Natural killer cell (primary cell): ENCODE data around the gene EPHA6. TPM values are rescaled to one million over a fixed set of nuclear protein-coding genes. Genes with fewer than 3 reads are reported as not detected.

ENCODE experiments used
- ATAC-seq, 3 donors: fragments of 150-1000 bp in 2 of 3; fragments of 200-7000 bp in 1 of 3; cut with Tn5 transposase; 1 replicate in 1 of 3; 2 replicates in 2 of 3; pipeline ENCODE4 v1.10.0; 2021; ENCODE audit warnings: mild to moderate bottlenecking in 2 of 3, moderate library complexity in 2 of 3
- DNase-seq, 2 donors: peaks; one replicate each; pipeline versions ENCODE4 v3.0.0 to v3.0.0-alpha.2; 2013 to 2021; ENCODE audit warnings: mixed read lengths in 1 of 2
- H3K27ac ChIP-seq: one replicate; pipeline ENCODE4 v1.5.1; 2013; ENCODE audit warnings: mild to moderate bottlenecking, low read length
- H3K27me3 ChIP-seq: one replicate; pipeline ENCODE4 v1.6.1; 2013; ENCODE audit warnings: low read length; ENCODE audit not compliant: control insufficient read depth, insufficient read depth
- H3K36me3 ChIP-seq: one replicate; pipeline ENCODE4 v1.6.1; 2013; ENCODE audit warnings: low read length; ENCODE audit not compliant: control insufficient read depth, insufficient read depth
- H3K4me1 ChIP-seq: one replicate; pipeline ENCODE4 v1.6.1; 2013; ENCODE audit warnings: low read length; ENCODE audit not compliant: control insufficient read depth, insufficient read depth
- H3K4me3 ChIP-seq: one replicate; pipeline ENCODE4 v1.5.1; 2013; ENCODE audit warnings: low read length
- H3K9me3 ChIP-seq: one replicate; pipeline ENCODE4 v1.6.1; 2013; ENCODE audit warnings: low read length; ENCODE audit not compliant: control insufficient read depth, insufficient read depth
- H3K27ac Mint-ChIP-seq, 2 donors: one replicate each; pipeline ENCODE4 v1.8.0; 2022; ENCODE audit warnings: mild to moderate bottlenecking in 2 of 2, mixed read lengths in 2 of 2, moderate library complexity in 1 of 2
- H3K27me3 Mint-ChIP-seq, 2 donors: one replicate each; pipeline ENCODE4 v1.8.0; 2022; ENCODE audit warnings: low read depth in 2 of 2, mixed read lengths in 2 of 2
- H3K36me3 Mint-ChIP-seq: one replicate; pipeline ENCODE4 v1.8.0; 2022; ENCODE audit warnings: mixed read lengths
- H3K4me1 Mint-ChIP-seq, 2 donors: one replicate each; pipeline ENCODE4 v1.8.0; 2022; ENCODE audit warnings: mixed read lengths in 2 of 2
- H3K4me3 Mint-ChIP-seq: one replicate; pipeline ENCODE4 v1.8.0; 2022; ENCODE audit warnings: mild to moderate bottlenecking, moderate library complexity, mixed read lengths
- H3K9me3 Mint-ChIP-seq, 2 donors: one replicate each; pipeline ENCODE4 v1.8.0; 2022; ENCODE audit warnings: mixed read lengths in 2 of 2
- WGBS: methylation state at CpG from one replicate; pipeline ENCODE4 v1.1.7; 2013; ENCODE audit warnings: missing lambda C conversion rate; ENCODE audit not compliant: insufficient coverage; 5-methylcytosine and 5-hydroxymethylcytosine counted together
- intact Hi-C: fragments of 100-400 bp; cut with micrococcal nuclease; formaldehyde crosslinking; loops from one replicate; pipeline ENCODE4 v1.14.2; 2022
- total RNA-seq, 4 donors: library from RNA; stranded (reverse); fragments of 120-200 nt in 1 of 4; gene quantifications; one replicate each; pipeline versions ENCODE4 v1.2.3 to v1.2.4, GENCODE V29; 2013 to 2022
- TF ChIP-seq, protein P1 (sequence below): fragments of 200-600 bp; IDR thresholded peaks from one replicate; pipeline ENCODE4 v1.8.0; 2022; ENCODE audit warnings: antibody characterized with exemption

The EPHA6 gene
- total RNA-seq, 3 donors from 2014 or later (not counting 1 experiment from before 2014, with no cell fraction given) = not detected

- TF ChIP-seq, protein P1, sequence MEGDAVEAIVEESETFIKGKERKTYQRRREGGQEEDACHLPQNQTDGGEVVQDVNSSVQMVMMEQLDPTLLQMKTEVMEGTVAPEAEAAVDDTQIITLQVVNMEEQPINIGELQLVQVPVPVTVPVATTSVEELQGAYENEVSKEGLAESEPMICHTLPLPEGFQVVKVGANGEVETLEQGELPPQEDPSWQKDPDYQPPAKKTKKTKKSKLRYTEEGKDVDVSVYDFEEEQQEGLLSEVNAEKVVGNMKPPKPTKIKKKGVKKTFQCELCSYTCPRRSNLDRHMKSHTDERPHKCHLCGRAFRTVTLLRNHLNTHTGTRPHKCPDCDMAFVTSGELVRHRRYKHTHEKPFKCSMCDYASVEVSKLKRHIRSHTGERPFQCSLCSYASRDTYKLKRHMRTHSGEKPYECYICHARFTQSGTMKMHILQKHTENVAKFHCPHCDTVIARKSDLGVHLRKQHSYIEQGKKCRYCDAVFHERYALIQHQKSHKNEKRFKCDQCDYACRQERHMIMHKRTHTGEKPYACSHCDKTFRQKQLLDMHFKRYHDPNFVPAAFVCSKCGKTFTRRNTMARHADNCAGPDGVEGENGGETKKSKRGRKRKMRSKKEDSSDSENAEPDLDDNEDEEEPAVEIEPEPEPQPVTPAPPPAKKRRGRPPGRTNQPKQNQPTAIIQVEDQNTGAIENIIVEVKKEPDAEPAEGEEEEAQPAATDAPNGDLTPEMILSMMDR = no peak
- Mint-ChIP-seq H3K4me3 (no peak overlapping the region), H3K27me3 (no peaks in the 10 kb centered on the region), H3K36me3 (peaks cover 6% of the 10 kb centered on the region), H3K9me3 (peaks cover 15 to 16% of the 10 kb centered on the region in 2 donors), H3K4me1 (no peaks in the 10 kb centered on the region), H3K27ac (no peak overlapping the region)
- H3K9me3 ChIP-seq = no peaks in the 10 kb centered on the region
- no peaks in the 10 kb centered on the region for H3K27me3 ChIP-seq
- no peak overlapping the region for H3K27ac ChIP-seq
- intact Hi-C loops = no loop called here
- ATAC-seq (no peak), DNase-seq (no peak)
- H3K4me1 ChIP-seq = no peaks in the 10 kb centered on the region
- H3K4me3 ChIP-seq = no peak overlapping the region
- no peaks in the 10 kb centered on the region for H3K36me3 ChIP-seq
- 95% methylated on average over 1 of the region's 1 CpG for WGBS
Measured at GRCh38 chr3:96986241-96986640, 171.8 kb downstream of the EPHA6 start.

GRCh38 chr3:96991231-96991630, 176.8 kb downstream of the EPHA6 start:
- peaks cover 21 to 24% of the 10 kb centered on the region in 2 donors for H3K9me3 Mint-ChIP-seq
- no peaks in the 10 kb centered on the region for H3K27me3 Mint-ChIP-seq
- Histone ChIP-seq H3K4me3 (no peak overlapping the region), H3K27me3 (no peaks in the 10 kb centered on the region), H3K4me1 (no peaks in the 10 kb centered on the region), H3K36me3 (no peaks in the 10 kb centered on the region), H3K27ac (no peak overlapping the region), H3K9me3 (no peaks in the 10 kb centered on the region)
- no peak overlapping the region for H3K4me3 Mint-ChIP-seq
- no peak for ATAC-seq
- TF ChIP-seq, protein P1 = no peak
- DNase-seq = no peak
- intact Hi-C loops = no loop called here
- H3K4me1 Mint-ChIP-seq = no peaks in the 10 kb centered on the region
- 82% methylated on average over 2 of the region's 2 CpGs for WGBS
- no peak overlapping the region for H3K27ac Mint-ChIP-seq
- no peaks in the 10 kb centered on the region for H3K36me3 Mint-ChIP-seq

DNA sequence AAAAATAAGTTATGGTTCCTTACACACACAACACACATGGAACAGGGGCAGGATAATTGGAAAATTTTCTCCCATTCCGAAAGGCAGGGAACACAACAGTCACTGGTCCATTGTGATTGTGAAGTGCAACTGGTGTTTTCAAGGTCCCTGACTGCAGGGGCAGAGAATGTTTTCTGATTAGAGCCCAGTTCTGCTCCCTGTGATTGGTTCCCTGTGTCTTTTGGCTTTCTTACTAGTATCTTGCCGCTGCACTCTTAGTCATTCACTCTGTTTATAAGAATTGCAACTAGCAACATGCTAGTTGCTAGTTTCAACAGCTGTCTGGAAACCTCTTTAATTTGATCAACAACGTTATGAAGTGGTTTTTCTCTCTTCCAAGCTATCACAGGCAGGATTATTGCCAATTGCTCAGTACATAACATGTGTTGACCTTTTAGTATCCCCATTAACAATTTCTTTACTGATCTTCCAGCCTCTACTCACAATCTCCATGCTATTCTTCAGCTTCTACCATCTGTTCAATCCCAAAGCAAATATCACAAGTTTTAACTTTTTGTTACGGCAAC, 177.5 kb downstream of the EPHA6 start:
- H3K4me1 Mint-ChIP-seq = no peaks in the 10 kb centered on the region
- intact Hi-C loops = no loop called here
- no peaks in the 10 kb centered on the region for H3K36me3 Mint-ChIP-seq
- peaks cover 19 to 22% of the 10 kb centered on the region in 2 donors for H3K9me3 Mint-ChIP-seq
- H3K27ac ChIP-seq = no peak overlapping the region
- ATAC-seq = no peak
- no peaks in the 10 kb centered on the region for H3K27me3 ChIP-seq
- no peak overlapping the region for H3K4me3 Mint-ChIP-seq
- H3K9me3 ChIP-seq = no peaks in the 10 kb centered on the region
- no peak for DNase-seq
- WGBS = 91% methylated on average over 4 of the region's 4 CpGs
- H3K27me3 Mint-ChIP-seq = no peaks in the 10 kb centered on the region
- H3K27ac Mint-ChIP-seq = no peak overlapping the region
- TF ChIP-seq, protein P1 = no peak
- no peak overlapping the region for H3K4me3 ChIP-seq
- H3K36me3 ChIP-seq = no peaks in the 10 kb centered on the region
- no peaks in the 10 kb centered on the region for H3K4me1 ChIP-seq

DNA sequence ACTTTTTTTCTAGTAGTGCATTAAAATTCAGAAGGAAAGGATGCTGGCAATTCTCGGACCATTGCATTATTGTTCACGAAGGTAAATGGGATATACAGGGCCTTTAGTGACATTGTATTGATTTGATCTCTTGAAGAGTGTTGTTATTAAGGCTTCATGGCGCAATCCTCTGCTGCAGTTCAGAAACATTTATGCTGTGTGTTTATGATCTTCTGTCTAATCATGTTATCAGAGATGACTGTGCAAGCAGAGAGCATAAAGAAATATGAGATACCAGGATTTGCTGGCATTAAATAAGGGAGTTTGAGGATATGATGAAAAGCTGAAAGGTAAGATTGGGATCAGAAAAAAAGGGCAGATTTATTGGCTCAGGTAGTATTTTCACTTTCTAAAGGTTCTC, 180.6 kb downstream of the EPHA6 start:
- H3K4me1 ChIP-seq = no peaks in the 10 kb centered on the region
- no peak overlapping the region for H3K27ac ChIP-seq
- Mint-ChIP-seq H3K4me3 (no peak overlapping the region), H3K9me3 (peaks cover 18 to 22% of the 10 kb centered on the region in 2 donors), H3K27ac (no peak overlapping the region), H3K36me3 (no peaks in the 10 kb centered on the region), H3K4me1 (no peaks in the 10 kb centered on the region), H3K27me3 (no peaks in the 10 kb centered on the region)
- no peaks in the 10 kb centered on the region for H3K36me3 ChIP-seq
- TF ChIP-seq, protein P1 = no peak
- no peak overlapping the region for H3K4me3 ChIP-seq
- WGBS = 86% methylated on average over 3 of the region's 3 CpGs
- H3K9me3 ChIP-seq = no peaks in the 10 kb centered on the region
- ATAC-seq (no peak), DNase-seq (no peak)
- no peaks in the 10 kb centered on the region for H3K27me3 ChIP-seq
- intact Hi-C loops = no loop called here
